Smooth muscle cell of trachea (primary cell): ENCODE results near the gene KIF26B. TPM values are rescaled to one million over a fixed set of nuclear protein-coding genes. Genes with fewer than 3 reads are reported as not detected.

Source experiments
- total RNA-seq: library from RNA; depleted of rRNA; stranded (reverse); fragments of >200 nt; gene quantifications from 2 replicates; pipeline ENCODE4 v1.2.1, GENCODE V29; 2014

KIF26B gene
- total RNA-seq, result 0.87 and 3.3 TPM in 2 replicates

GRCh38 chr1:245154429-245155271 is at the start of gene KIF26B:
Gene KIF26B (plus strand): TSS chr1:245154985. CDS start chr1:245155425, 440 bp downstream.

